Measurements from ENCODE around the gene ATAD2B.

- TF ChIP-seq, protein P1, sequence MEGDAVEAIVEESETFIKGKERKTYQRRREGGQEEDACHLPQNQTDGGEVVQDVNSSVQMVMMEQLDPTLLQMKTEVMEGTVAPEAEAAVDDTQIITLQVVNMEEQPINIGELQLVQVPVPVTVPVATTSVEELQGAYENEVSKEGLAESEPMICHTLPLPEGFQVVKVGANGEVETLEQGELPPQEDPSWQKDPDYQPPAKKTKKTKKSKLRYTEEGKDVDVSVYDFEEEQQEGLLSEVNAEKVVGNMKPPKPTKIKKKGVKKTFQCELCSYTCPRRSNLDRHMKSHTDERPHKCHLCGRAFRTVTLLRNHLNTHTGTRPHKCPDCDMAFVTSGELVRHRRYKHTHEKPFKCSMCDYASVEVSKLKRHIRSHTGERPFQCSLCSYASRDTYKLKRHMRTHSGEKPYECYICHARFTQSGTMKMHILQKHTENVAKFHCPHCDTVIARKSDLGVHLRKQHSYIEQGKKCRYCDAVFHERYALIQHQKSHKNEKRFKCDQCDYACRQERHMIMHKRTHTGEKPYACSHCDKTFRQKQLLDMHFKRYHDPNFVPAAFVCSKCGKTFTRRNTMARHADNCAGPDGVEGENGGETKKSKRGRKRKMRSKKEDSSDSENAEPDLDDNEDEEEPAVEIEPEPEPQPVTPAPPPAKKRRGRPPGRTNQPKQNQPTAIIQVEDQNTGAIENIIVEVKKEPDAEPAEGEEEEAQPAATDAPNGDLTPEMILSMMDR (IDR thresholded peaks at IDR 0.05): no peak
- no peak for TF ChIP-seq POLR2A (IDR thresholded peaks at IDR 0.05)
These were observed 103.1 kb downstream of the ATAD2B start for GRCh38 chr2:23823863-23824262.

Data from body of pancreas (tissue), 4 donors.